Activated T-cell treated with anti-CD3 and anti-CD28 coated beads, Interleukin-2, amount 50 U/mL, for 72 hours (primary cell): ENCODE data around the gene APOF. TPM values are rescaled to one million over a fixed set of nuclear protein-coding genes. Genes with fewer than 3 reads are reported as not detected.

Experiments used
- ATAC-seq, 2 donors: fragments of 150-1000 bp; cut with Tn5 transposase; replicated peaks in 1 of 2; 2 replicates each; pipeline ENCODE4 v1.10.0; 2021; ENCODE audit warnings: moderate library complexity in 2 of 2, mild to moderate bottlenecking in 1 of 2
- DNase-seq, 2 donors: peaks; one replicate each; pipeline ENCODE4 v3.0.0; 2021 to 2022; ENCODE audit warnings: mixed read lengths in 1 of 2
- H3K27ac Mint-ChIP-seq: one replicate; pipeline ENCODE4 v1.8.0; 2022; ENCODE audit warnings: mild to moderate bottlenecking, moderate library complexity, mixed read lengths
- H3K27me3 Mint-ChIP-seq: one replicate; pipeline ENCODE4 v1.8.0; 2022; ENCODE audit warnings: low read depth, mixed read lengths
- H3K36me3 Mint-ChIP-seq, 2 donors: one replicate each; pipeline ENCODE4 v1.8.0; 2022; ENCODE audit warnings: mixed read lengths in 2 of 2, mild to moderate bottlenecking in 1 of 2; ENCODE audit not compliant: insufficient read depth in 2 of 2
- H3K4me1 Mint-ChIP-seq: one replicate; pipeline ENCODE4 v1.8.0; 2022; ENCODE audit warnings: low read depth, mixed read lengths
- H3K4me3 Mint-ChIP-seq, 2 donors: one replicate each; pipeline ENCODE4 v1.8.0; 2022; ENCODE audit warnings: mild to moderate bottlenecking in 2 of 2, mixed read lengths in 2 of 2, moderate library complexity in 2 of 2
- H3K9me3 Mint-ChIP-seq, 2 donors: one replicate each; pipeline ENCODE4 v1.8.0; 2022; ENCODE audit warnings: mixed read lengths in 2 of 2
- total RNA-seq, 2 donors: library from RNA; stranded (reverse); gene quantifications; one replicate each; pipeline ENCODE4 v1.2.3, GENCODE V29; 2022

APOF gene
- total RNA-seq, 2 donors from 2014 or later: 0.28 TPM; not detected in 1

DNA sequence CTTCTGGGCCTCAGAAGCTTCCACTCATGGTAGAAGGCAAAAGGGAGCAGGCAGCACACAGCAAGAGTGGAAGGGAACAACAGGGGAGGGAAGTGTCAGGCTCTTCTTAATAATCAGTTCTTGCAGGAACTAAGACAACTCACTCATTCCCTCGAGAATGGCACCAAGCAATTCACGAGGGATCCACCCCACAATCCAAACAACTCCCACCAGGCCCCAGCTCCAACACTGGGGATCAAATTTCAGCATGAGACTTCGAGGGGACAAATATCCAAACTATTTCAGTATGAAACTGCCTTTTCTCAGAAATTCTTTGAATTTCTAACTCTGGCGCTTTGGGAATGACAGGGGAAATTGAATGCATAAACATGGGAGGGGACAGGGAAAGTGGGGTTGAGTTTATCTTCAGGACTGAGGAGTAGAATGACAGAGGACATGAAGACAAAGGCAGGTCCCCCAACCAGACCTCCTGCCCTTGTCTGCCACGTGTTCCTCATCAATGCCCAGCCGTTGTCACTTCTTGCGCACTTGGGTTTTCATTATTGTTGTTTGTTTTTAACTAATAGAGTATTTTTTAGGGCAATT lies 24.6 kb upstream of the APOF start:
- no peak overlapping the region for H3K27ac Mint-ChIP-seq
- DNase-seq (no peak), ATAC-seq (no peak)
- no peaks in the 10 kb centered on the region for H3K4me1 Mint-ChIP-seq
- H3K36me3 Mint-ChIP-seq: peaks cover 0 to 4% of the 10 kb centered on the region in 2 donors
- H3K4me3 Mint-ChIP-seq: no peak overlapping the region
- H3K9me3 Mint-ChIP-seq: peaks cover 0 to 1% of the 10 kb centered on the region in 2 donors
- no peaks in the 10 kb centered on the region for H3K27me3 Mint-ChIP-seq

DNA sequence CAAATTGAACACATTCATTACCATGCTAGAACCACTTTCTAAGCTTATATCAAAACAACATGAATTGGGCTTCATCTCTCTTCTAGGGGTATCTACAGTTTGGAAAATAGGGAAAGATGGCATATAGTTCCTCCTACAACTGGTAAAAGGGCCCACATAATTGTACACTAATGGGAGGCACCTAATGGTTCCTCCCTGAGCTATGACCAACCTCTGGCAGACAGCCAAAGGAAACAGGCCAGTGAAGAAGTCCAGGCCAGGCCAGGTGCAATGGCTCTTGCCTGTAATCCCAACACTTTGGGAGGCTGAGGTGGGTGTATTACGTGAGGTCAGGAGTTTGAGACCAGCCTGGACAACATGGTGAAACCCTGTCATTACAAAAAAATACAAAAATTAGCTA lies 23.2 kb upstream of the APOF start:
- ATAC-seq (no peak), DNase-seq (no peak)
- H3K4me3 Mint-ChIP-seq: no peak overlapping the region
- peaks cover 0 to 1% of the 10 kb centered on the region in 2 donors for H3K36me3 Mint-ChIP-seq
- H3K27me3 Mint-ChIP-seq: no peaks in the 10 kb centered on the region
- no peaks in the 10 kb centered on the region for H3K9me3 Mint-ChIP-seq
- no peaks in the 10 kb centered on the region for H3K4me1 Mint-ChIP-seq
- no peak overlapping the region for H3K27ac Mint-ChIP-seq

DNA sequence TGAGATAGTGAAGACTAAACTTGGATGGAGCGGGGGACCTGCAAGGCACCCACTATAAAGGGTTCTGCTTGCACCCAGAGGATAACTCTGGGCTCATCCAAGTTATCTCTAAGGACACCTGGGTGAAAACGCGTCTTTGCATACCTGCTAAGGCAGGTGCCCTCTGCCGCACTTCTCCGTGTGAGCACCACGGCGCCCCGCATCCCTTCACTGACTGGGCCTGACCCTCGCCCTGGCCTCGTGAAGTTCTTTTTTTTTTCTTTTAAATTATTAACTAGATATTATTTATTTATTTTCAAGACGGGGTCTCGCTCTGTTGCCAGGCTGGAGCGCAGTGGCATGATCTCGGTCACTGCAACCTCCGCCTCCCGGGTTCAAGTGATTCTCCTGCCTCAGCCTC lies 20.0 kb upstream of the APOF start:
- H3K4me1 Mint-ChIP-seq: peaks cover under 1% of the 10 kb centered on the region
- no peak overlapping the region for H3K27ac Mint-ChIP-seq
- no peak overlapping the region for H3K4me3 Mint-ChIP-seq
- no peaks in the 10 kb centered on the region for H3K9me3 Mint-ChIP-seq
- H3K36me3 Mint-ChIP-seq: peaks cover 0 to 1% of the 10 kb centered on the region in 2 donors
- ATAC-seq (no peak), DNase-seq (no peak)
- no peaks in the 10 kb centered on the region for H3K27me3 Mint-ChIP-seq

DNA sequence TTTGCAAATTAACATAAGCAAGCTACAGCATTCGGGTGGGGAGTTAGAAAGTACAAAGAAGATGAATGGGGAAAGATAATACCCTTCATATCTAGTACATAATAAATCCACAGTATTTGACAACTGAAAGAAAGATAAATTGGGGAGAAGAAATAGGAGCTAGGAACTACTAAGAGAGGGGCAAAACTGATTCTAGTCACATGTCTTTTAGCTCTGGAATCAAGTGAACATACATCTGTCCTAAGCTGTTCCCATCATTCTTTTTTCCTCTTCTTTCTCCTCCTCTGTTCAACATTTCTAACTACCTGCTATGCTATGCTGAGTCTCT lies 15.3 kb upstream of the APOF start:
- Mint-ChIP-seq H3K4me1 (peaks cover 8% of the 10 kb centered on the region), H3K36me3 (peaks cover 0 to 2% of the 10 kb centered on the region in 2 donors), H3K27ac (no peak overlapping the region), H3K9me3 (peaks cover 0 to 5% of the 10 kb centered on the region in 2 donors), H3K4me3 (no peak overlapping the region), H3K27me3 (no peaks in the 10 kb centered on the region)
- no peak for DNase-seq
- no peak for ATAC-seq

DNA sequence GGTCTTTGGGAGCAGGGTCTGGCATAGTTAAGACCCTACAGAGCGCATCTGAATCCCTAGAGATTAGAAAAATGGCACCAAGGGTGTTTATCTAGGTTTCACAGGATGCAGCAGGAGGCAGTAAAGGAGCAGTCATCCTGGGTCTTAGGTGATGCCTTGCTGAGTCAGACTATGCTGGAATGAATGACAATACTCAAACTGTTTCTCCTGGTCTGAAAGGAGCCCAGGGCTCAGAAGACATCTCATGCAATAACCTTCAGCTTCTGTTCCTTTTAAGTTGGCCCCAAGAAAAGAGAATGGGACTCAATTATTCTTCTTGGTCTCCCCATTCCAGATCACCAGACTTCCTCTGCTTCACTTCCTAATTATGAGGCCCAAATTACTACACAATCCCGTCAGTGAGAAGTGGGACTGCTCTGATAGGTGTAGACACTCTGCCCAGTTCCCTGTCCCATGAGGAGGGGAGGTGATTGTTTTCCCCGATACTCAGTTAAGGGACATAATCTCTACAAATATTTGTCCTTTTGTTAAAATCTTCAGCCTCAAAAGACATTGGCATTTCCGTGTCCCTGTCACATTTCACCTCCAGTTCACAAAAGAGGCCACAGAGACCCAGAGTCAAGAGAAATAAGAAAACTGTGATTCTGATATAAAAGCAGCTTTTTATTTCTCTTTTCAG lies 14.8 kb upstream of the APOF start:
- no peak overlapping the region for H3K27ac Mint-ChIP-seq
- DNase-seq (no peak), ATAC-seq (peak; percentile 69 to 94)
- H3K4me3 Mint-ChIP-seq: no peak overlapping the region
- peaks cover 0 to 5% of the 10 kb centered on the region in 2 donors for H3K9me3 Mint-ChIP-seq
- peaks cover 0 to 2% of the 10 kb centered on the region in 2 donors for H3K36me3 Mint-ChIP-seq
- no peaks in the 10 kb centered on the region for H3K27me3 Mint-ChIP-seq
- peaks cover 8% of the 10 kb centered on the region for H3K4me1 Mint-ChIP-seq

DNA sequence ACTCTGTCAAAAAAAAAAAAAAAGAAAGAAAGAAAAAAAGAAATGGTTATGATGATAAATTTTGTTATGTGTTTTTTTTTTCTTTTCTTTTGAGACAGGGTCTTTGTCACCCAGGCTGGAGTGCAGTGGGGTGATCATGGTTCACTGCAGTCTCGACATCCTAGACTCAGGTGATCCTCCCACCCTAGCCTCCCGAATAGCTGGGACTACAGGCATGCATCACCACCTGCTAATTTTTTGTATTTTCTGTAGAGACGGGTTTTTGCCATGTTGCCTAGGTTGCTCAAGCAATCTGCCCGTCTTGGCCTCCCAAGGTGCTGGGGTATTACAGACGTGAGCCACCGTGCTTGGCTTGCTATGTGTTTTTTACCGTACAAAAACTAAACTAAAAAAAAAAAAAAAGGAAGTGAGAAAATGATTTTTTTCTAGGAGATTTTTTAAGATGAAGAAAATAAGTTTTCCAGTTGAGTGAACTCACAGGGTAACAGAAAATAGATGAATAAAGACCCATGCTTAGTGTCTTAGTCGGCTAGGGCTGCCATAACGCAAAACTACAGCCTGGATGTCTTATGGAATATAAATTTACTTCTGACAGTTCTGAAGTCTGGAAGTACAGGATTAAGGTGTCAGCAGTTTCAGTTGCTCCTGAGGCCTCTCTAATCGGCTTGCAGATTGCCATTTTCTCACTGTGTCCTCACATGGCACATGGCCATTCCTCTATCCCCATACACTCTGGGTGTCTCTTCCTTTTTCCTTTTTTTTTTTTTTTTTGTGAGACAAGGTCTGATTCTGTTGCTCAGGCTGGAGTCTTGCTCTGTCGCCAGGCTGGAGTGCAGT lies 13.2 kb upstream of the APOF start:
- H3K27ac Mint-ChIP-seq: no peak overlapping the region
- H3K36me3 Mint-ChIP-seq: peaks cover 0 to 2% of the 10 kb centered on the region in 2 donors
- H3K9me3 Mint-ChIP-seq: peaks cover 0 to 5% of the 10 kb centered on the region in 2 donors
- DNase-seq (no peak), ATAC-seq (no peak)
- H3K27me3 Mint-ChIP-seq: no peaks in the 10 kb centered on the region
- H3K4me1 Mint-ChIP-seq: peaks cover 8% of the 10 kb centered on the region
- no peak overlapping the region for H3K4me3 Mint-ChIP-seq

DNA sequence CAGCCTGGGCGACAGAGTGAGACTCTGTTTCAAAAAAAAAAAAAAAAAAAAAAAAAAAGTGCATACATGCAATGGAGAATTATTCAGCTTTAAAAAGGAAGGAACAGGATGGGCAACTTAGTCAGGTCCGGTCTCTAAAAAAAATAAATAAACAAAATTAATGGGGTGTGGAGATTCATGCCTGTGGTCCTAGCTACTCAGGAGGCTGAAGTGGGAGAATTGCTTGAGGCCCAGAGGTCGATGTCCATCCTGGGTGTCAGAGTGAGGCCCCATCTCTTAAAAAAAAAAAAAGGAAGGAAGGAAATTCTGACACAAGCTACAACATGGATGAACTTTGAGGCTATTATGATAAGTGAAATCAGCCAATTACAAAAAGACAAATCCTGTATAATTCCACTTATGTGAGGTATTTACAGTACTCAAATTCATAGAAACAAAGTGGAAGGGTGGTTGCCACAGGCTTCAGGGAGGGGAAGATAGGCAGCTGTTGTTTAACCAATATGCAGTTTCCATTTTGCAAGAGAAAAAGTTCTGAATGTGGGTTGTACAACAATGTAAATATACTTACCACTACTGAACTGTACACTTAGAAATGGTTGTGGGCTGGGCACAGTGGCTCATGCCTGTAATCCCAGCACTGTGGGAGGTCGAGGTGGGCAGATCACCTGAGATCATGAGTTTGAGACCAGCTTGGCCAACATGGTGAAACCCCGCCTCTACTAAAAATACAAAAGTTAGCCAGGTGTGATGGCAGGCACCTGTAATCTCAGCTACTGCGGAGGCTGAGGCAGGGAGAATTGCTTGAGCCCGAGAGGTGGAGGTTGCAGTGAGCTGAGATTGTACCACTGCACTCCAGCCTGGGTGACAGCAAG lies 12.3 kb upstream of the APOF start:
- Mint-ChIP-seq H3K27ac (no peak overlapping the region), H3K4me1 (peaks cover 8% of the 10 kb centered on the region), H3K27me3 (no peaks in the 10 kb centered on the region), H3K4me3 (no peak overlapping the region), H3K9me3 (peaks cover 0 to 5% of the 10 kb centered on the region in 2 donors), H3K36me3 (peaks cover 0 to 2% of the 10 kb centered on the region in 2 donors)
- DNase-seq (no peak), ATAC-seq (no peak)

DNA sequence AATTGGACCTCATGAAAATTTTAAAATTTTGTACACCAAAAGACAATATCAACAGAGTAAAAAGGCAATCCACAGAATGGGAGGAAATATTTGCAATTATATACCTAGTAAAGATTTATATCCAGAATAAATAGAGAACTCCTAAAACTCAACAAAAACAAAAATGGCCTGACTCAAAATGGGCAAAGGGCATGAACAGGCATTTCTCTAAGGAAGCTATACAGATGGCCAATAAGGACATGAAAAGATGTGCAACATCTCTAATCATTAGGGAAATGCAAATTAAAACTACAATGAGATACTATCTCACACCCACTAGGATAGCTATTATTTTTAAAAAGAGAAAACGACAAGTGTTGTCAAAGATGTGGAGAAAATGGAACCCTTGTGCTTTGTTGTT lies 10.9 kb upstream of the APOF start:
- H3K9me3 Mint-ChIP-seq: peaks cover 0 to 5% of the 10 kb centered on the region in 2 donors
- no peak overlapping the region for H3K4me3 Mint-ChIP-seq
- no peaks in the 10 kb centered on the region for H3K27me3 Mint-ChIP-seq
- H3K36me3 Mint-ChIP-seq: peaks cover 0 to 2% of the 10 kb centered on the region in 2 donors
- ATAC-seq (no peak), DNase-seq (no peak)
- no peak overlapping the region for H3K27ac Mint-ChIP-seq
- H3K4me1 Mint-ChIP-seq: peaks cover 8% of the 10 kb centered on the region

DNA sequence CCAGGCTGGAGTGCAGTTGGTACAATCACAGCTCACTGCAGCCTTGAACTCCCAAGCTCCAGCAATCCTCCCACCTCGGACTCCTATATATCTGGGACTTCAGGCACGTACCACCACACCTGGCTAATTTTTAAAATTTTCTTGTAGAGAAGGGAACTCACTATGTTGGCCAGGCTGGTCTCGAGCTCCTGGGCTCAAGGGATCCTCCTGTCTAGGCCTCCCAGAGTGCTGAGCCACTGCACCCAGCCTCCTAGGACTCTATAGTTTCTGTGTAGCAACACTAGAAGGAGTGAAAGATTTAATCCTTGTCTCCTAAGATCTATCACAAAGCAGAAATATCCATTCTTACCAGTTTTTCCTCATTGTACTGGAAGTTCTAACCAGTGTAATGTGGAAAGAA lies 4.3 kb upstream of the APOF start:
- no peak overlapping the region for H3K27ac Mint-ChIP-seq
- DNase-seq (no peak), ATAC-seq (no peak)
- H3K4me3 Mint-ChIP-seq: no peak overlapping the region
- H3K4me1 Mint-ChIP-seq: no peaks in the 10 kb centered on the region
- H3K9me3 Mint-ChIP-seq: no peaks in the 10 kb centered on the region
- H3K27me3 Mint-ChIP-seq: no peaks in the 10 kb centered on the region
- H3K36me3 Mint-ChIP-seq: no peaks in the 10 kb centered on the region

DNA sequence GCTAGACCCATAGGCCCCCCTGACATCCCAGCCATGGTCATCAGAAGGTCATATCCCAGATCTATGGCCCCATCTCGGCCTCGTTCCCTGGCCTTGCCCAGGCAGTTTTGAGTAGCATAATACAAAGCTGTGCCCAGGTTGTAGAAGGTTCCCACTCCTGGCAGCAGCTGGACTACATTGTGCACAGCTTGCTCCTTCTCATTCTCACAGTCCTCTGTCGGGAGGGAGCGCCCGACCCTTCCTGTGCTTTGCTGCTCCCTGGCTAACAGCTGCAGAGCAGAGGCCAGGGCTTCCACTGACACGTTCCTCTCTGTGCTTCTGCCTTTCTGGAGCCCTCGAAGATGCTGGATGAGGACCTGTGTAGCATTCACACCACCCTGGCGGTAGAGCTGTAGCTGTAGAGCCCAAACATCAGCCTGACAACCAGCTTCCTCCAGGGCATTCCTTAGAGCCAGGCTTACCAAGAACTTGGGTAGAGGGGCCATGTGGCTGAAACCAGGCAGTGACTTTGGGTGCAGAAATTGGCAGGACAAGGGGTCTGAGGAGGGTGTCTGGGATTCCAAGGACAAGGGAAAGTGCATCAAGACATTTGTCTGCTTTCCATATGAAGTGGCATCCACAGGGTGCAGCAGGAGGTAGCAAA lies 1.0 kb downstream of the APOF start:
- no peaks in the 10 kb centered on the region for H3K9me3 Mint-ChIP-seq
- H3K36me3 Mint-ChIP-seq: peaks cover 0 to 5% of the 10 kb centered on the region in 2 donors
- DNase-seq (no peak), ATAC-seq (no peak)
- peaks cover 38% of the 10 kb centered on the region for H3K4me1 Mint-ChIP-seq
- H3K27me3 Mint-ChIP-seq: no peaks in the 10 kb centered on the region
- peak overlapping the region; percentile 94 for H3K27ac Mint-ChIP-seq
- peak overlapping the region; percentile 88 to 94 for H3K4me3 Mint-ChIP-seq

DNA sequence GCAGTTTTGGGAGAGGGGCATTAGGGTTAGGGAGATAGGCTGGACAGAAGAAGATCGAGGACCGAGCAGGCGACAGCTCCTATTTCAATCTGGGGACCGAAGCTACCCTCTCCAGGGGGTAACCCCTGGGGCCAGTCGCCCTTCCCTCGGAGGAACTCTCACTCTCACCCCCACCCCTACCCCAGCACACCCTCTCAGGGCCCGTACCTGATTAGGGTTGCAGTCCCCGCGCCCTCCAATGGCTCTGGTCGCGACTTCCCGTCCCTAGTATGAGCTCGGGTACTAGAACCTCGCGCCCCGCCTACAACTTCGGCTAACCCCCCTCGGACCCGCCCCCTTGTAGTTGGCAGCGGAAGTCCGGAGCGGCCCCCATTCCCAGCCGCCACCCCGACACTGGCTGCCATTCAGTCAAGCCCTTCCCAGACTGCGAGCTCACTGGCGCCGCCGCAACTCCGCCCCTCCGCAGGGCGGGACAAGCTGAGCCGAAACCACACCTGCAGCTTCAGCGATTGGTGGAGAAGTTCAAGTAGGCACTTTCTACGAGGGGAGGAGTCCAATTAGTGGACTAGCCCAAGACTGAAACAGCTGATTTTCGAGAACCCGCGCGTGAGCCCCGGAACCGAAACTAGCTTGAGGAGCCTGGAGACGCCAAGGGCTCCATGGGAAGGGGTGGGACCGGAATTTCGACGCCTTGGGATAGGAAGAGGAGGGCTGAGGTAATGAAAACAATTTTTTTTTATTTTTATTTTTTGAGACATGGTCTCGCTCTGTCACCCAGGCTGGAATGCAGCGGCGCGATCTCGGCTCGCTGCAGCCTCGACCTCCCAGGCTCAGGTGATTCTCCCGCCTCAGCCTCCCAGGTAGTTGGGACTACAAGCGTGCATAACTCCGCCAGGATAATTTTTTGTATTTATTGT lies 2.5 kb downstream of the APOF start, which contains the start of gene STAT2:
TSS of gene STAT2 (minus strand) at position 257 of the 917 bp plus-strand sequence. CDS start 3,536 bp downstream, outside the sequence.
- Mint-ChIP-seq H3K9me3 (no peaks in the 10 kb centered on the region), H3K4me3 (peak within 1 kb of the TSS; percentile 88 to 94), H3K36me3 (peaks cover 5 to 12% of the 10 kb centered on the region in 2 donors)

More for the DNA sequence above, 2.5 kb downstream of the APOF start, which contains the start of gene STAT2:
- peaks cover 38% of the 10 kb centered on the region for H3K4me1 Mint-ChIP-seq
- peak; percentile 99 to 100 for DNase-seq
- peak within 1 kb of the TSS; percentile 96 for H3K27ac Mint-ChIP-seq
- ATAC-seq: peak; percentile 97
- H3K27me3 Mint-ChIP-seq: no peaks in the 10 kb centered on the region
